GM15510 (cell line): ENCODE measurements around the gene CENPP.

Source experiments
- POLR2A ChIP-seq: IDR thresholded peaks from 3 replicates; pipeline ENCODE4 v1.6.1; 2011; ENCODE audit warnings: borderline replicate concordance; ENCODE audit not compliant: insufficient read length; ENCODE audit errors: extremely low read depth

CENPP gene

DNA sequence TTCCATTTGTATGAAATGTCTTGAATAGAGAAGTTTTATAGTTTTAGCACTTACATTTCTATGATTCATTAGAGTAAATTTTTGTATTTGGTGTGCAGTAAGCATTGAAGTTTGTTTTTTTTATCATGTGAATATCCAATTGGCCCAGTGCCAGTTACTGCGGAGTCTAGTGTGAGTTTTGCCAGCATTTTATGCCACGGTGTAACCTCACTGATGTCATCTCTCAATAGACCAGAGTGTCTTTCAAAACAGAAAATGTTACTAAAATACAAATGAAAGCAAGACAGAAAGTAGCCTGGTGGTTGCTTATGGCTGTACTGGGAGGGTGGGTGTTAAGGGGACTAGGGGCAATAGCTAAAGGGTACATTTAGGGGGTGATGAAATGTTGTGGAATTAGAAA, 281.3 kb downstream of the CENPP start:
- no peak for TF ChIP-seq POLR2A

DNA sequence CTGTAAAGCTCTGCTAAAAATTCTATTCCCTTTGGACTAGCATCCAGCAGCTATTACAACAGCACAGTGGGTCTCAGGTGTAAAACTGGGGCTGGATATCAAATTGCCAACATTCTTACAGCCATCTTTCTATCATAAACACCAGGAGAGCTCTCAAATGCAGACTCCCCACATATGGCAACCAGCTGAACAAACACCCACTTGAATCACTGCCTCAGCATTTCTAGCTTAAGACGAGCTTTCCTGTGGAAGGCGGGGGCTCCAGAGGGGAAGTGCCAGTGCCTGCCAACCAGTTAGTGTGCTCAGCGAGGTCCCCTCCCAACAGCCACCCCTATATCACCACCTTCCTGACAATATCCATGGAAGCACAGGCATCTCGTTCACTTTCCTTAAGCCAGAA, 282.0 kb downstream of the CENPP start:
- TF ChIP-seq POLR2A = no peak

DNA sequence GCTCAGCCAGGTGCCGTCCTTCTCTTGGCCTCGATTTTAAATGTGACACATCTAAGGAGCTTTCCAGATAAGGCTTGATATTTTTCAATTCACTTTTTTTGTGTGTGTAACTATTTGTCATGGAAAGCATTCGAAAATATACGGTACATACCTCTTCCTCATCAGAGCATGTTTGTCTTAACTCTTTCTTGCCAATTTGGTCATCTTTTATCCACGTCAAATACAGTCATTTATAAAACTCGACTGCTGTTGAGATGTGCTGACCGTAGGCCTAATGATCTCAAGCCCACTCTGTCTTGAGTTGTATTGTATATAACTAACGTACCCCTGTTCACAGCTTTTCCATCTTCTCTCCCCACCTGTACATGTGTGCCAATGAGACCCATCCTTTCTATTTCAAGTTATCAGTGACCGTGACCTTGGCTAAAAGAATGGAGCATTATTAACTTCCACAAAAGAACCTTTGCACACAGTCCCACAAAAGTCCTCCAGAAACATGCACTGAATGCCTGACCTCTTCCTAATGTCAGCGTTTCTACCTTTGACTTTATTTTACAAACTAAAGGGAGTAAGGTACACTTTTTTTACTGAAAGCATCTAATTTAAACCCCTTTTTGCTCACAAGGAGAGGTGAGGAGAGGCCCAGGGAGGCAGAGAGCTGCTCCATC, 282.6 kb downstream of the CENPP start:
- TF ChIP-seq POLR2A = no peak

DNA sequence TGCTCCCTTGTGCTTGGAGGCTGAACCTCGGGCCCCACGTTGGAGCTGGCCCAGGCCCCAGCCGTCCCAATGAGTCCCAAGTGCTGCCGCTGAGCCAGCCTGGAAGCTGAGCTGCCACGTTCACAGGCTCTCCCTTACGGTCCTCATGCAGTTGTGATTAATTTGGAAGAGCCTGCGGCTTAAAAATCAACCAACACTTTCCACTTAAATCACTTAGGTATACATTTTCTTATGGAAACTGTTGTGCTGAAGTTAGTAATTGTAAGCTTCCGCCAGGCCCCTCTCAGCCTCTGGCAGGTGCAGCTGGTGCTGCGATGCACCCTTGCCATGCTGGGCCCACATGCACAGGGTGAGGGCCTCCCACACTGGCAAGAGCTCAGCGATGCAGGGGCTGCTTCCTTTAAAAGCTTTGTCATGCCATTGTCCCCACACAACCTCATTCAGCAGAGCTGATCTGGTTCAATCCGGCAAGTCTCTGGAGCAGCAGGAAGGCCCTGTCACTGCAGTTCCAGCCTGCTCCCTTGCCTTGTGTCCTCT, 283.2 kb downstream of the CENPP start:
- TF ChIP-seq POLR2A = no peak

DNA sequence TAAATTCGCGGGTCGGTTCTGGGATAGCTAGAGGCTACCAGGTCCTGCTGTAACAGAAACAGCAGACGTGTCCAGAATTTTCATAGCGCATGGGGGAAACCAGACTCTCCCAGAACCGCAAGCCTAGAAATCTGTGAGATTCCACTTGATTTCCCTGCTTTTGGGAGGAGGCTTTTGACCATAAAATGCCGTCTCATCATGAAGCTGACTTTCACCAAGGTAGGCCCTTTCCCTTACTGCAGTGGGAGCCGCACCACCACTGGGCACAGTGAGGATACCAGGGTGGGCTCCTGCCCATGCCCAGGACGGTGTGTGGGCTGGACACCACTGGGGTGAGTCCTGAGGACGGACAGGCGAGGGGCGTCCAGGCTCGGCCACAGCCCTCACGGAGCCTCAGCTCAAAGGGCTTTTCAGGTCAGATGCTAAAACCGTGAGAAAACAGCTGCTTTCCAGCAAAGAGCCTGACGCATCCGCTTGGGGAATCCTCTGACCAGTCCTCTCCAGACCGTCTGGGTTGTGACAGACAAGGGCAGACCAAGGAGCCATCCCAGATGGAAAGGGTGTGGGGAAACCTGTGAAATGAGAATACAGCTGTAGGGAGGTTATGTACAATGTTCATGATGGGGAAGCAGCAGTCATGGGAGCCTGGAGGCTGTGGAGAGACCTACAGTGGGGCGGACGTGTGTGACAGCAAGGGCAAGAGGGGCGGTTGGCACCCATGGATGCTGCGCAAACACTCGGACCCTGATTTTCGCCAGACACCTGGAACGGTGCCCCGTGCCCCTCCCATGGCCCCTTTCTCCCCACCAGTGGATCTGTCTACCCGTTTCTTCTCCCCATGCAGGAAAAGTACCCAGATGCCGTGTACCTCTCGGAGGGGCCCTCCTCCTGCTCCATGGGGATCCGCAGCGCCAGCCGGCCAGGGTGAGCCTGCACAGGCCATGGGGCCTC, 285.0 kb downstream of the CENPP start:
- TF ChIP-seq POLR2A = no peak

DNA sequence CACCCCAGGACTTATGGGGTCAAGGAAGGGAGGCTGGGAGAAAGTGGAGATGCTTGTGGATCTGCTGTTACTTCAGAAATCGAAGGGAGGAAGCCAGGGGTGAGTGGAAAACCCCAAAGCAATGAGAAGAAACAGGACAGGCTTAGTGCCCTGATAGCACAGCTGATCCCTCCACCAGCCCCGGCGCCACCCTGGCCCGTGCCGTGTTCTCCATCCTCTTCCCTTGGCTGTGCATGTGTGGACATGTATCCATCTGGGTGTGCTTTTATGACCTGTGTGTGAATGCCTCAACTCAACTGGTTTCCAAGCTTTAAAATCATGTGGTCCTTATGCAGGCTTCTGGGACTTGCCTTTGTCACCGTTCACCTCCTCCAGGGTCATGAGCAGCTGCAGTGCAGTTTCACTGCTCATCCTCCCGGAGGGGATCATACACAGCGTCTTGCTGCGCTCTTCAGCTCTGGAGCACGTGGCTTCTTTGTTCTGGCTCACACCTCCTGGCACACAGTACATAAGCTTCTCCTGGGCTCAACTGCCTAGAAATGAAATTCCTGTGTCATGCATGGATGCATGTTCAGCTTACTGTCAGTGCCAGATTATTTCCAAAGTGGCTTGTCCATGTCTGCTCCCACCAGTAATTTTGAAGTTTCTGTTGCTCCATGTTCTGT, 286.0 kb downstream of the CENPP start:
- no peak for TF ChIP-seq POLR2A

DNA sequence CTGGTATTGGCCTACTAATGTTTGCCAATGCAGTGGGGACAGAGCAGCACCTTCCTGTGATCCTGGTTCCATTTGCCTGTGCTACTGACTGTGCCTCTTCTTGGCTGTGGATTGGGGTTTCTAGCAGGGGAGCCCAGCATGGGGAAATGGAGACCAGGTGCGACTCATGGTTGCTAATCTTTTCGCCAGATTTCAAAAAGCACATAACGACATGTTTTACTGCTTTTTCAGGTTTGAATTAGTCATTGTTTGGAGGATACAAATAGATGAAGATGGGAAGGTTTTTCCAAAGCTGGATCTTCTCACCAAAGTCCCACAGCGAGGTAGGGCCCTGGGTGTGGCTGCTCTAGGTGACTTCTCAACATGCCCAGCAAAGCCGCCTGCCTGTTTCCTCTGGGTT, 286.5 kb downstream of the CENPP start:
- no peak for TF ChIP-seq POLR2A

DNA sequence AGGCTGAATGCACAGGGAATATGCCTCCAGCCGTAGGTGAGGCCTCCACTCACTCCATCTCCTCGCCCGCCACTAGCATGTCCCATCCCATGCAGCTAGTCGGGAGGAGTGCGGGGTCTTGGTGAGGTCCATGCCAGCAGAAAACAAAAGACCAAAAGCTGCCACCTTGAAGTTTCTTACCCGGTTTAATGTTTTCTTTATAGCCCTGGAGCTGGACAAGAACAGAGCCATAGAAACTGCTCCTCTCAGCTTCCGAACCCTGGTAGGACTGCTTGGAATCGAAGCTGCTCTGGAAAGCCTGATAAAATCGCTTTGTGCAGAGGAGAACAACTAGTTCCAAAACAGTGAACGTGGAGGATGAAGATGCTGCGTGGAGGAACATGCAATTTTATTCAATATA, 287.1 kb downstream of the CENPP start:
- no peak for TF ChIP-seq POLR2A

DNA sequence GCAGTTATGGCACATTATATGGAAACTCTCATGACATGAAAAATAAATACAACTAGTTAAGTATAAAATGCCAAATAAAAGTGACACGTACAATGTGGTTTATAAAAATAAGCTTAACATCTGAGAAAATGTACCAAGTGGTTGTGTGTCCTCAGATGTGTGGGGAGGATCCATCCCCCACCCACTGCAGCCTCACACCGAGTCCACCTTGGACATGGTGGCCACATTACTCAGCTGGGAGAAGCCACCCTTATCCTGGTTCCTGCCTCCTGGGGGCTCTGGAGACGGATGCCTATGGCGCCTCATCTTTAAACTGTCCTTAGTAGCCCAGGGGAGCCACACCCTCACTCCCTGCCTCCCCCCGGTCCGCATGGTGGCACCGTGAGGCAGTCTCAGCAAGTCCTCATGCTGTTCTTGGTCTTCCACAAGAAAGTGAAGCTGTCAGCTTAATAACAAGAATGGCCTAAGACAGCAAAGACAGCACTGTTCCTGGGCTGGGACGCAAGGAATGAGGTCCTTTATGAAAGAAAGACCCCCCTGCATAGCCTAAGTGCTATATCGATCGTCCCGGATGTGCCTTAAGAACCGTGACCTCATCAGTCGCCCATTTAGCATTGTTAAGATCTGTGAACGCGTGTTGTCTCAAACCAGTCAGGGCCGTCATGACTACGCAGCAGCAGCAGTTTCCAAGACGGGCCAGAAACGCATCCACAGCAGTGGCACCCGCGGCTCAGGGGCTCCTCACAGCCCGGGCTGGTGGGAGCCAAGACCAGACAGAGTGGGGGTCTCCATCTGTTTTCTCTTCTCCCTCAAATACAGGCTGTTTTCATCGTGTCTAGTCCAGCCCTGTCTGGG, 287.7 kb downstream of the CENPP start:
- TF ChIP-seq POLR2A = no peak

DNA sequence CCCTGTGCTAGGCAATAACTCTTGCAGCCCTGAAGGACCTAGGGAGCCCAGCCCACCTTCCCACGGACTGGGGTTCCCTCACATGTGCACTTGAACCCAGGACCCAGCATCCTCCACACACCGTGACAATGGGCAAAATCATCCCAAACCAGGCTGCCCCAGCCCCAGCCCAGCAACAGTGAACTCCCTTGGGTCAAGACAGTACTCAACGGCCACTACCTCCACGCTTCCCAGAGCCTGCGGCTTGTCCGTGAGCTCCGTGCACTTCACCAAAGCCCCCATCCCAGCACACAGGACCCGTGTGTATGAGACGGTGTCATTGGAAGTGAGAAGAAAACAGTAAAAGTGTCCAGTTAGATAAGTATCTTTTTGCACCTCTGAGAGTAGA, 288.4 kb downstream of the CENPP start:
- no peak for TF ChIP-seq POLR2A

DNA sequence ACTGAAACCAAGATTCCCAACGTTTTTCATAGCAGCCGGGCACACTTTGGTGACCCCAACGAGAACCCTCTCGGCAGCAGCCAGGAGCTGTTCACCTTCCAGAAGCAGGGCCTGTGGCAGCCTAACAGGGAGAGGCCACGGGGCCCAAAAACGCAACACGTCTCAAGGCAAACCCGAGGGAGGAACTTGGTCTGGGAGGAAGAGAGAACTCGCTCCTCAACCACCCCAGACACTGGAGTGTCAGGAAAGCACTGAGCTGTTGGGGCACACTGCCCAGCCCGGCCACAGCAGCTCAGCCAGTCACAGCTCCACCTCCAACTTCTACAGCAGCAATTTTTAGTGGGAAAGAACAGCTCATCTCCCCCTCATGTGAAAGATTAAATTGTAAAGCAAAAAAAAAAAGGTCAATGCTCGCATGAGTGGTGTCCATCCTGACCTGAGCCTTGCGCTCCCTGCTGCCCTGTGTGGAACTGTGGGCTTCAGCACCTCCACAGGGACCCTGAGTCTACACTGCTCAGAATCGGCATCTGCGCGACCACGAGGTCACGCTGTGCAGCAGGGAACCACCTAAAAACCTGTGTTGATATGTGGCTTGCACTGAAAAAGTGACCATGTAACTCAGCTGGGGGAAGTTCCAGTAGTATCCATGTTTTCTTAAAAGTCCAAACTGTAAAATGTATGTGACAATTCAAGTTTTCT, 289.2 kb downstream of the CENPP start:
- TF ChIP-seq POLR2A = no peak

DNA sequence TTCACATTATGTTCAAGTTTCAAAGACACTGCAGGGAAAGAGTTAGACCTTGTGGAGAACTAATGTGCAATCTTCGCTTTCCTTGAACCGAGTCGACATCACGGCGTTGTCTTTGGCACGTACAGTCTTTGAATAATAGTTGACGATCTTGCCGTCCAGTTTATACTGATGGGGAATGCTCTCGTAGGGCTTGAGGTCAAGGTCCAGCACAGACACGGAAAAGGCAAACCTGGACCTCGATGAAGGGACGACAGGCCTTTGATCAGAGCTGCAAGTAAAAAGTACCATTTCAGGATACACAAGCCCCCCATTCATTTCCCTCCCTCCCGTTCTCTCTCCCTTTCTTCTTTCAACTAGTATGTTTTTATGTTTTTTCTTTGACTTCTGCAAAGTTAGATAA, 290.0 kb downstream of the CENPP start:
- no peak for TF ChIP-seq POLR2A

DNA sequence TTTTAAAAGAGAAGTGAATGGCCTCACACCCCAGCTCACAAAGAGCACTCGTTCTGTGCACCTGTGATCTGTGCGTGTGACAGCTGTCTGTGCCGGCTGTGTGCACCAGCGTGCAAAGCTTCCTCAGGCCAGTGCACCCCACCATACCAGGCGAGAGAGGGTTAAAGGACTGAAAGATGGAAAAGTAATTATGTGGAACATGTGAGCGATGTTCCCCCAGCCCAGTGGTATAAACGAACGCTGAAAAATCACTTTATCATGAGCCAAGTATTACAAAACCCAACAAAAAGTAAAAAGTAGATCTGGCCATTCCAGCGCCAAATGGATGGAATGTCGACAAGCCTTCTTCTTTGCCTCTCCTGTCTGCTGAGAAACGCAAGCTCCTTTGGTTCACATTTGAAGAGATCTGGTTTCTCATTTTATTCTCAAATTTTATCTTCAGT, 290.5 kb downstream of the CENPP start:
- TF ChIP-seq POLR2A = no peak
